GM21423 (cell line): ENCODE results near the gene ABCG4.
"Not testable (repeated sequence)": the region's sequence is repeated elsewhere in the genome, so short reads cannot be mapped to it uniquely, and the experiment has no call there.

Experiments used
- ATAC-seq: cut with Tn5 transposase; IDR thresholded peaks from one replicate; pipeline ENCODE4 v1.9.1; 2021; ENCODE audit warnings: mild to moderate bottlenecking, moderate library complexity; ENCODE audit not compliant: unreplicated experiment

ABCG4 gene

GRCh38 chr11:119152604-119153003 is 3.8 kb downstream of the ABCG4 start:
- ATAC-seq: no peak

GRCh38 chr11:119153049-119153818 is 4.4 kb downstream of the ABCG4 start:
- no peak for ATAC-seq

DNA sequence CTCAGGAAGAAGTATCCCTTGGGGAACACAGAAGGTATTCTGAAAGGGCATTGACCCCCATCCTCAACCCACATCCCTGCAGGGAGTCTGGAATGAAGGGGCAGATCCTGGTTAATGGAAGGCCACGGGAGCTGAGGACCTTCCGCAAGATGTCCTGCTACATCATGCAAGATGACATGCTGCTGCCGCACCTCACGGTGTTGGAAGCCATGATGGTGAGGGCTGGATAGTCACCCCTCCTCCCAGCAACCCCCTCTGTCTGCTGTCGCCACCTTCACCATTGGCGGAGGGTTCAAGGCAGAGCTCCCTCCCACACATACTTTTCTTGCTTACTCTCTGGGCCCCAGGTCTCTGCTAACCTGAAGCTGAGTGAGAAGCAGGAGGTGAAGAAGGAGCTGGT is 5.3 kb downstream of the ABCG4 start:
- ATAC-seq: no peak

DNA sequence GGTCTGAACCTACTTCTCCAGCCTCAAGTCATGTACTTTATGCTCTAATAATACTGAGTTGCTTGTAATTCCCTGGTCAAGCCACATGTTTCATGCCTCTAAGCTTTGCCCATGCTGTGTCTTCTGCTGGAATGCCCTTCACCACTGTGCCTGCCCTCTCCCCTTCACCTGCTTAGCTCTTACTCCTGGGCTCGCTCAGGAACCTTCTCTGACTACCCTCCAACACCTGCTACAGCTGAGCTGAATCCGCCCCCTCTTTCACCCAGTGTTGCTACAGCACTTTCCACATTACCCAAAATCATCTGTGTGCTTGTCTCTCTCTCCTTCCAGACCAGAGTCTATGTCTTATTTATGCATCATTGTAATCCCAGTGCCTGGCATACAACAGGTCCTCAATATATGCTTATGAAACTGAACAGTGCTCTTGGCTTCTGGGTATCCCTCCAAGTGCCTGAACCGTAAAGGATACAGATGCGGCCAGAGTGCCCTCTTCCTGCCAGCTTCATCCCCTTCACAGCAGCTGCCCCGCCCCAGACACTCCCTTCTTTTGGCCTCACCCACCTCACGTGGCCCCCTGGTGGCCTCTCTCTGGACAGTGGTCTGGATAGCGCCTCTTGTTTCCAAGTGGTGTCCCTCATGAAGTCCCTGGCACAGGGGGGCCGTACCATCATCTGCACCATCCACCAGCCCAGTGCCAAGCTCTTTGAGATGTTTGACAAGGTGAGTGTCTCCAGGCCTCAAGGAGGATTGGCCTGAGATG is 7.1 kb downstream of the ABCG4 start:
- no peak for ATAC-seq

GRCh38 chr11:119156496-119156895 is 7.6 kb downstream of the ABCG4 start:
- ATAC-seq: no peak

DNA sequence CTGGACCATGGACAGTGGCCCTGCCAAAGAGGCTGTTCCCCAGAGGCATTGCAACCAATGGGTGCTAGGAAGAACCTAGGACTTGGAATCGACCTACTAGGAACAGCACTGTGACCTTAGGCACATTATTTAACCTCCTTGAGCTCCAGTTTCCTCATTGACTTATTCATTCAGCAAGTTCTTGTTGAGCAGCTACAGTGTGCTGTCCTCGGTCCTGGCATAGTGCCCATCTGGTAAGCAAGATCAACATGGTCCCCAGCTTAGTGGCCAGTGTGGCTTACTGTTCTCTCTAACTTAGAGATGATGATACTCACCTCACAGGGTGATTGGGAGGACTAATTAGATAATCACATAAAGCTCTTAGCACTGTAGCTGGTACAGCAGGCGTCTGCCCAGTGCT is 8.2 kb downstream of the ABCG4 start:
- no peak for ATAC-seq

GRCh38 chr11:119158467-119158866 is 9.6 kb downstream of the ABCG4 start:
- ATAC-seq: no peak

- ATAC-seq: no peak
Observed at GRCh38 chr11:119160151-119160550, 11.3 kb downstream of the ABCG4 start.

DNA sequence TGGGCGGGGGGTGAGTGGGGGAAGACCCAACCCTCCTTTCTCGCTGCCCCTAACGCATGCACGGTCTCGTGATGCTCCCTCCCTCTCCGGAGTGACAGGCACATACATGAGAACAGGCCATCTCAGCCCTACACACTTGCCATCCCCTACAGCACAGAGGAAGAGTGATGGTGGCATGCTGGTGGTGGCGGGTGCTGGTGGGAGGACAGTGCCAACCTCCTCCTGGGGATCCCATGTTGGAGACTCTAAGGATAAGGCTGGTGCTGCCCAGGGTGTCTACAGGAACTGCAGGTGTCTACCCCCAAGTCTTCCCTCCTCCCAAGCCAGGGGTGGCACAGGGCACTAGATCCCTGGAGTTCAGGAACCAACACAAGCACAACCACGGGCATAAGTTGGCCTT is 13.0 kb downstream of the ABCG4 start:
- ATAC-seq: no peak

DNA sequence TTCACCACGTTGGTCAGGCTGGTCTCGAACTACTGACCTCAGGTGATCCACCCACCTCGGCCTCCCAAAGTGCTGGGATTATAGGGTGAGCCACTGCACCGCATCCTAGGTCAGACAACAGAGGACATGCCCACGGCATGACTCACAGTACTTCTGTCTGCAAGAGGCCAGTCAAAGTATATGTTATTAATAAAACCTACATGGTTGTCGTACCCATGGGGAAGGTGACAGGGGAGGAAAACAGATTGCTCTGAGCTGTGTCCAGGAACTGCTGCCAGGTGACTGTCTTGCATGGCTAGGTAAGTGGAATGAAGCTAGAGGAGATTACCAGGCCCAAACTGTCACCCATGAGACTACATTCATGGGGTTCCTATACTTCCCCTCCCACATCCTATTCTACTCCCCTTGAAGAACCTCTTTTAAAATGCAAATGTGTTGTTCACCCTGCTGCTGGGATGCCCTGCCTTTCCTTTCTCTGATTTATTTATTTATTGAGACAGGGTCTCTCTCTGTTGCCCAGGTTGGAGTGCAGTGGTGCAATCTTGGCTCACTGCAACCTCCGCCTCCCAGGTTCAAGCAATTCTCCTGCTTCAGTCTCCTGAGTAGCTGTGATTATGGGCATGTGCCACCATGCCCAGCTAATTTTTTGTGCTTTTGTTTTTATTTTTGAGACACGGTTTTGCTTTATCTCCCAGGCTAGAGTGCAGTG is 17.7 kb downstream of the ABCG4 start:
- ATAC-seq: no peak

DNA sequence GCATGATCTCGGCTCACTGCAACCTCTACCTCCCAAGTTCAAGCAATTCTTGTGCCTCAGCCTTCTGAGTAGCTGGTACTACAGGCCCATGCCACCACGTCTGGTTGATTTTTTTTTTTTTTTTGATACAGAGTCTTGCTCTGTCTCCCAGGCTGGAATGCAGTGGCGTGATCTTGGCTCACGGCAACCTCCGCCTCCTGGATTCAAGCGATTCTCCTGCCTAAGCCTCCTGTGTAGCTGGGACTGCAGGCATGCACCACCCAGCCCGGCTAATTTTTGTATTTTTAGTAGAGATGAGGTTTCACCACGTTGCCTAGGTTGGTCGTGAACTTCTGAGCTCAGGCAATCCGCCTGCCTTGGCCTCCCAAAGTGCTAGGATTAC is 18.2 kb downstream of the ABCG4 start:
- ATAC-seq: not testable (repeated sequence)

GRCh38 chr11:119167933-119168332 is 19.1 kb downstream of the ABCG4 start:
- no peak for ATAC-seq

DNA sequence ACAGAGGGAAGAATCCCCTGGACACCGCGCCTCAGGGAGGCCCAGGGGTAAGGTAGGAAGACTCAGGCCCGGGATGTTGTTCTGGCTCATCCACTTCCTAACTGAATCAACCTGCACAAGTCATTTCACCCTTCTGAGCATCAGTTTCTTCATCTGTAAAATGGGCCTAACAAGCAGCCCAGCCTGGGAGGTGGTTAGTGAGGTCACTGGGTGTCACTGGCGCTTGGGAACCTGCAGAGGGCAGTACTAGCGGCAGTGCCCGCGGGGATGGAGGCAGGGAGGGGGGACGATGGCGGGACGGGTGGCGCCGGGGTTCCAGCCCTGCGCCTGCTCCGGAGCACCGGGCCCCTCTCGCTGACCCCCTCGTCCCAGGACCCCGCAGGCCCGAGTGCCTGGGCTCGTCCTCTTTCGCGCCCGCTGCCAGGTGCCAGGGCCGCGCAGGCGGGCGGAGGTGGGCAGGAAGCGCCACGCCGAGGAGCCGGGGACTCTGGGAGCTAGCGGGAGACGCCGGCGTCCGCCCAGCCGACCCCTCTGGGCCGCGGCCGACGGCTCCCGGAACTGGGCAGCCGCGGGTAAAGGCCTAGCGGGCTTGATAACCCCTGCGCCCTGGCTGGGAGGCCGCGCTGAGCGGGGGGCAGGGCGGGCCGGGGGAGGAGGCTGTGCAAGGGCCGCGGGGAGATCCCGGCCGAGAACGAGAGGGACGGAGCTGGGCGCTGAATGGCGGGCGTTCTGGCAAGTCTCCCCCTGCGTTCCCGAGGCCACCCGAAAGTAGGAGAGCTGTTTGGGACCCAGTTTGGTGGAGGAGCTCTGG is 19.8 kb downstream of the ABCG4 start, which contains the start of gene NLRX1:
Gene NLRX1, plus strand, starts transcription at position 255 of the 811 bp plus-strand sequence. CDS start 2,679 bp downstream, outside the sequence.
- ATAC-seq: peak; percentile 88

GRCh38 chr11:119169282-119169719 is 20.4 kb downstream of the ABCG4 start:
- ATAC-seq: peak; percentile 18

DNA sequence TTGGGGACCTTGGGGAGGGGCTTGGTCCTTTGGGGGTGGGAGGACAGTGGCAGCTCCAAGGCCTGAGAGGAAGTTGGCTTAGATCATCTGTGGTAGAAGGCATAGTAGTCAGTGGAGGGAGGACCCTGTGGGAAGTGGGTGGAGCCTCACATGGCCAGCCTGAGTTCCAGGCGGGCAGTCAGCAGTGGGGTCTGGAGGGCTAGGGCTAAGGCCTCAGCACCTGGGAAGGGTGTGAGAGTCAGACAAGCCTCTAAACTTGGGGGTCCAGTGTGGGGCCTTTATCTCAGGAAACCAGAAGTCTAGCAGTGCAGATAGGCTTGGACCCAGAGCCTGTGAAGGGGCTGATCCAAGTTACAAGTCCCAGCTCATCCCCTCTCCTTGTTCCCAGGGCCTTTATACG is 23.7 kb downstream of the ABCG4 start:
- no peak for ATAC-seq

DNA sequence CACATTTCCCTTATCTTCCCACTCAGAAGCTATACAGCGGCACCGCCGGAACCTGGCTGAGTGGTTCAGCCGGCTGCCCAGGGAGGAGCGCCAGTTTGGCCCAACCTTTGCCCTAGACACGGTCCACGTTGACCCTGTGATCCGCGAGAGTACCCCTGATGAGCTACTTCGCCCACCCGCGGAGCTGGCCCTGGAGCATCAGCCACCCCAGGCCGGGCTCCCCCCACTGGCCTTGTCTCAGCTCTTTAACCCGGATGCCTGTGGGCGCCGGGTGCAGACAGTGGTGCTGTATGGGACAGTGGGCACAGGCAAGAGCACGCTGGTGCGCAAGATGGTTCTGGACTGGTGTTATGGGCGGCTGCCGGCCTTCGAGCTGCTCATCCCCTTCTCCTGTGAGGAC is 24.6 kb downstream of the ABCG4 start:
- no peak for ATAC-seq

DNA sequence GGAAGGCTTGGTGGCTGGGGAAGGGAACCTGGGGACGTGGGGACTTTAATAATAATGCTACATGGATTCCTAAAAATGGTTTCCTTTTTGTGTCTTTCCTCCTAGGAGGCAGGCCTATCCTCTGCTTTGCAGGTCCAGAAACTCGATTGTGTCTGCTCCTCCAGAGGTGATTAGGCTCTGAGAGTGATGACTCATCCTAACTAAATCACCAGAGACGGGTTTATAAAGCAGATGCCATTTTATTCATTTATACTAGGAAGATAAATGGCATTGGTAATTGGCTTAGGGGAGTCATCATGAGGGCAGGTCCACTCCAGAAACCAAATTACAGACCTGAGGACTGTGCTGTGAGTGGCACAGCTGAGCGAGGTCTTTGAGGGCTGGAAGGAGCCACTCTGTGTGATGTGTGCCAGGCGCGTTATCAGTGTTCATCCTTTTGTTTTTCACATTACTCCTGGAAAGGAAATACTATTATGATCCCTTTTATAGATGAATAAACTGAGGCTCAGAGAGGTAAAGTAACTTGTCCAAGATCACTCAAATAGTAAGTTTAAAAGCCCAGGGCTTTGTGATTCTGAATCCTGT is 26.7 kb downstream of the ABCG4 start:
- no peak for ATAC-seq

DNA sequence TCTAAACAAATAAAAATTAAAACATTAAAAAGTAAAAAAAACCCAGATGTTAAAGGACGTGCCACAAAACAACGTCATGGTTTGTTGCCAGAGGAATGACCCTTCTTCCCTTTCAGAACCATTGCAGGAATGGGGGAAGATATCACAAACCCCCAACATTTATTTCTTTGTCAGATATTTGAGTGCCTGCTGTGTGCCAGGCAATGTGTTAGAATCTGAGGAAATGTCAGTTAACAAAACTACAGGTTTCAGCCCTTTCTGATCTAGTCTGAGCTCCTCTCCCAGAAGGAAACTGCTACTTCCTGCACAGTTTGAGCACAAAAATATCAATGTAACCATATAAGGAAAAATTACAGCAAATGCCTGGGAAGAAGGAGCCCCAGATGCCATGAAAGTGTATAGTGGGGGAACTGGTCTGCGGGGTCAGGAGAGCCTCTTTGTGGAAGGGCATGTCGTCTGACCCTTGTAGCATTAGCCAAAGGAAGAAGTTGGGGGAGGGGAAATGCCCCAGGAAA is 29.4 kb downstream of the ABCG4 start:
- ATAC-seq: no peak

DNA sequence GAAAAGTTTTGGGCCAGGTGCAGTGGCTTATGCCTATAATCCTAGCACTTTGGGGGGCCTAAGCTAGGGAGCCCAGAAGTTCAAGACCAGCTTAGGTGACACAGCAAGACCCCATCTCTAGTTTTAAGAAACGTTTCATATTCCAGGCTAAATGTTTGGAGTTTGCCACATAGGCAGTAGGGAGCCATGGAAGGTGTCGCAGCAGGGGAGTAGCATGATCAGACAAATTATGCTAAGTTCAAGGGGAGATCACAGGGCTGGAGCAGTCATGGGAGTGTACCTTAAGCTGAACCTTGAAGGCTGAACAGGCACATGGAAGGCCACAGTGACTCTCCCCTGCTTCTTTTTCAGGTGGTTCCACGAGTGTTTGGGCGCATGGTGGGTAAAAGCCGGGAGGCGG is 30.5 kb downstream of the ABCG4 start:
- ATAC-seq: no peak

DNA sequence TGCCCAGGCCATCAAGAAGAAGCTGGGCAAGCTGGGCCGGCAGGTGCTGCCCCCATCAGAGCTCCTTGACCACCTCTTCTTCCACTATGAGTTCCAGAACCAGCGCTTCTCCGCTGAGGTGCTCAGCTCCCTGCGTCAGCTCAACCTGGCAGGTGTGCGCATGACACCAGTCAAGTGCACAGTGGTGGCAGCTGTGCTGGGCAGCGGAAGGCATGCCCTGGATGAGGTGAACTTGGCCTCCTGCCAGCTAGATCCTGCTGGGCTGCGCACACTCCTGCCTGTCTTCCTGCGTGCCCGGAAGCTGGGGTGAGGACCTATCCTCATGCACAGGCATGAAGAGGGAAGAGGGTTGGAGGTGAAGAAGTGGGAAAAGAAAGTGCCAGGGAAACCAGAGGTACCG is 31.1 kb downstream of the ABCG4 start:
- no peak for ATAC-seq
